Measurements from ENCODE around the gene FGF12. TPM values are rescaled to one million over a fixed set of nuclear protein-coding genes. Genes with fewer than 3 reads are reported as not detected.

The FGF12 gene
- total and polyA plus RNA-seq, 2 donors (not counting 1 experiment from before 2014, with no cell fraction given) = 0.03 TPM; not detected in 1

- H3K27me3 ChIP-seq (replicated peaks in 1 of 4; ENCODE audit: control extremely low read depth in 1 of 4, control insufficient read depth in 3 of 4, insufficient read depth in 4 of 4, low read length in 3 of 4) = peaks cover 0 to 7% (median 0%) of the 10 kb centered on the region in 4 experiments
- no peaks in the 10 kb centered on the region for H3K9me3 ChIP-seq (ENCODE audit: control extremely low read depth in 1 of 3, control insufficient read depth in 2 of 3, insufficient read depth in 1 of 3, low read length in 2 of 3)
- DNase-seq (no peak), ATAC-seq (ENCODE audit: low read depth) (no peak)
- H3K79me2 ChIP-seq (ENCODE audit: control insufficient read depth, insufficient read depth, low read length) = no peaks in the 10 kb centered on the region
- H3K36me3 ChIP-seq (replicated peaks in 1 of 2; ENCODE audit: control extremely low read depth in 1 of 2, control insufficient read depth in 1 of 2, extremely low read depth in 1 of 2, insufficient read depth in 2 of 2, low read length in 1 of 2) = no peaks in the 10 kb centered on the region
- no peak overlapping the region for H3K27ac ChIP-seq (ENCODE audit: low read length in 2 of 2)
- Mint-ChIP-seq H3K9me3 (ENCODE audit: insufficient read depth) (no peaks in the 10 kb centered on the region), H3K4me3 (no peak overlapping the region), H3K27ac (no peak overlapping the region), H3K4me1 (peaks cover 4% of the 10 kb centered on the region), H3K27me3 (peaks cover 33% of the 10 kb centered on the region)
- intact Hi-C loops (cut with micrococcal nuclease) = no loop called here
- no peak overlapping the region for H3K9ac ChIP-seq (ENCODE audit: low read length)
- TF ChIP-seq EZH2 (IDR thresholded peaks at IDR 0.05; ENCODE audit: borderline replicate concordance, insufficient read depth, low read depth, low read length, poor library complexity, severe bottlenecking) = no peak
- TF ChIP-seq, protein P1, sequence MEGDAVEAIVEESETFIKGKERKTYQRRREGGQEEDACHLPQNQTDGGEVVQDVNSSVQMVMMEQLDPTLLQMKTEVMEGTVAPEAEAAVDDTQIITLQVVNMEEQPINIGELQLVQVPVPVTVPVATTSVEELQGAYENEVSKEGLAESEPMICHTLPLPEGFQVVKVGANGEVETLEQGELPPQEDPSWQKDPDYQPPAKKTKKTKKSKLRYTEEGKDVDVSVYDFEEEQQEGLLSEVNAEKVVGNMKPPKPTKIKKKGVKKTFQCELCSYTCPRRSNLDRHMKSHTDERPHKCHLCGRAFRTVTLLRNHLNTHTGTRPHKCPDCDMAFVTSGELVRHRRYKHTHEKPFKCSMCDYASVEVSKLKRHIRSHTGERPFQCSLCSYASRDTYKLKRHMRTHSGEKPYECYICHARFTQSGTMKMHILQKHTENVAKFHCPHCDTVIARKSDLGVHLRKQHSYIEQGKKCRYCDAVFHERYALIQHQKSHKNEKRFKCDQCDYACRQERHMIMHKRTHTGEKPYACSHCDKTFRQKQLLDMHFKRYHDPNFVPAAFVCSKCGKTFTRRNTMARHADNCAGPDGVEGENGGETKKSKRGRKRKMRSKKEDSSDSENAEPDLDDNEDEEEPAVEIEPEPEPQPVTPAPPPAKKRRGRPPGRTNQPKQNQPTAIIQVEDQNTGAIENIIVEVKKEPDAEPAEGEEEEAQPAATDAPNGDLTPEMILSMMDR (IDR thresholded peaks at IDR 0.05) = no peak
- no peak overlapping the region for H2AFZ ChIP-seq (ENCODE audit: insufficient read depth, low read depth, low read length, poor library complexity, severe bottlenecking)
- no peaks in the 10 kb centered on the region for H3K4me1 ChIP-seq (ENCODE audit: control insufficient read depth in 2 of 2, insufficient read depth in 2 of 2, low read length in 2 of 2)
- WGBS (ENCODE audit: insufficient coverage) = 71% methylated on average over 1 of the region's 2 CpGs
- H4K20me1 ChIP-seq (ENCODE audit: control insufficient read depth, insufficient read depth, low read length, poor library complexity, severe bottlenecking) = no peaks in the 10 kb centered on the region
- ChIA-PET POLR2A (no interaction called here), CTCF (no interaction called here)
- no peak overlapping the region for H3K4me3 ChIP-seq (ENCODE audit: control extremely low read depth in 1 of 5, extremely low read depth in 1 of 5, insufficient read depth in 1 of 5, low read depth in 2 of 5, low read length in 4 of 5)
- H3K4me2 ChIP-seq (replicated peaks; ENCODE audit: low read depth, low read length, poor library complexity, severe bottlenecking) = no peak overlapping the region
These were observed 244.5 kb downstream of the FGF12 start for GRCh38 chr3:192482809-192483208.

GRCh38 chr3:192482391-192482790 is 244.9 kb downstream of the FGF12 start:
- no peaks in the 10 kb centered on the region for H3K4me1 ChIP-seq (ENCODE audit: control insufficient read depth in 2 of 2, insufficient read depth in 2 of 2, low read length in 2 of 2)
- peaks cover 0 to 7% (median 0%) of the 10 kb centered on the region in 4 experiments for H3K27me3 ChIP-seq (replicated peaks in 1 of 4; ENCODE audit: control extremely low read depth in 1 of 4, control insufficient read depth in 3 of 4, insufficient read depth in 4 of 4, low read length in 3 of 4)
- POLR2A ChIA-PET = no interaction called here
- WGBS (ENCODE audit: insufficient coverage) = 100% methylated on average over 2 of the region's 7 CpGs
- H2AFZ ChIP-seq (ENCODE audit: insufficient read depth, low read depth, low read length, poor library complexity, severe bottlenecking) = no peak overlapping the region
- H3K36me3 ChIP-seq (replicated peaks in 1 of 2; ENCODE audit: control extremely low read depth in 1 of 2, control insufficient read depth in 1 of 2, extremely low read depth in 1 of 2, insufficient read depth in 2 of 2, low read length in 1 of 2) = no peaks in the 10 kb centered on the region
- Mint-ChIP-seq H3K4me1 (peaks cover 4% of the 10 kb centered on the region), H3K27me3 (peaks cover 29% of the 10 kb centered on the region), H3K4me3 (no peak overlapping the region), H3K9me3 (ENCODE audit: insufficient read depth) (no peaks in the 10 kb centered on the region), H3K27ac (no peak overlapping the region)
- intact Hi-C loops (cut with micrococcal nuclease) = no loop called here
- TF ChIP-seq, protein P1 (IDR thresholded peaks at IDR 0.05) = no peak
- H3K27ac ChIP-seq (ENCODE audit: low read length in 2 of 2) = no peak overlapping the region
- CTCF ChIA-PET = no interaction called here
- no peak overlapping the region for H3K9ac ChIP-seq (ENCODE audit: low read length)
- no peaks in the 10 kb centered on the region for H3K79me2 ChIP-seq (ENCODE audit: control insufficient read depth, insufficient read depth, low read length)
- H4K20me1 ChIP-seq (ENCODE audit: control insufficient read depth, insufficient read depth, low read length, poor library complexity, severe bottlenecking) = no peaks in the 10 kb centered on the region
- H3K4me3 ChIP-seq (ENCODE audit: control extremely low read depth in 1 of 5, extremely low read depth in 1 of 5, insufficient read depth in 1 of 5, low read depth in 2 of 5, low read length in 4 of 5) = no peak overlapping the region
- no peak for ATAC-seq (ENCODE audit: low read depth)
- no peak overlapping the region for H3K4me2 ChIP-seq (replicated peaks; ENCODE audit: low read depth, low read length, poor library complexity, severe bottlenecking)
- H3K9me3 ChIP-seq (ENCODE audit: control extremely low read depth in 1 of 3, control insufficient read depth in 2 of 3, insufficient read depth in 1 of 3, low read length in 2 of 3) = no peaks in the 10 kb centered on the region
- DNase-seq = no peak
